HepG2 (cell line): ENCODE measurements around the gene NME2. TPM values are rescaled to one million over a fixed set of nuclear protein-coding genes. Genes with fewer than 3 reads are reported as not detected.

ENCODE experiments used
- GLI4 ChIP-seq: sonication (generic); formaldehyde crosslinking; IDR thresholded peaks from 2 replicates; pipeline ENCODE4 v1.5.1; 2020; ENCODE audit warnings: missing genetic modification reagents, mild to moderate bottlenecking, moderate library complexity, borderline replicate concordance
- HDAC6 ChIP-seq: fragments of 200-600 bp; sonication (generic); IDR thresholded peaks from 2 replicates; pipeline ENCODE4 v1.7.0; 2017; ENCODE audit warnings: mild to moderate bottlenecking, antibody characterized with exemption, low read length, low read depth
- ISX ChIP-seq: sonication (generic); formaldehyde crosslinking; conservative IDR thresholded peaks from 2 replicates; pipeline ENCODE4 v1.5.0; 2020; ENCODE audit warnings: missing genetic modification reagents
- MYC ChIP-seq: sonication (generic); formaldehyde crosslinking; IDR thresholded peaks from 2 replicates; pipeline ENCODE4 v1.9.0; 2021; ENCODE audit warnings: missing genetic modification reagents, borderline replicate concordance
- NCOA5 ChIP-seq: sonication (generic); formaldehyde crosslinking; IDR thresholded peaks from 2 replicates; pipeline ENCODE4 v1.4.0; 2020; ENCODE audit warnings: missing genetic modification reagents
- NFE2 ChIP-seq: sonication (generic); formaldehyde crosslinking; IDR thresholded peaks from 2 replicates; pipeline ENCODE4 v1.4.0; 2020; ENCODE audit warnings: missing genetic modification reagents
- NR1H2 ChIP-seq: sonication (generic); formaldehyde crosslinking; IDR thresholded peaks from 2 replicates; pipeline ENCODE4 v1.8.1; 2022; ENCODE audit warnings: low read depth, missing genetic modification reagents, borderline replicate concordance
- RARG ChIP-seq: sonication (generic); formaldehyde crosslinking; IDR thresholded peaks from 2 replicates; pipeline ENCODE4 v1.4.0; 2020; ENCODE audit warnings: low read depth, mild to moderate bottlenecking, missing genetic modification reagents
- RFX3 ChIP-seq: IDR thresholded peaks from 2 replicates; pipeline ENCODE4 v1.6.1; 2016; ENCODE audit warnings: missing biosample characterization, missing genetic modification reagents
- RORA ChIP-seq: sonication (generic); formaldehyde crosslinking; IDR thresholded peaks from 2 replicates; pipeline ENCODE4 v1.5.0; 2020; ENCODE audit warnings: mild to moderate bottlenecking, missing genetic modification reagents, moderate library complexity
- ZNF10 ChIP-seq: sonication (generic); formaldehyde crosslinking; IDR thresholded peaks from 2 replicates; pipeline ENCODE4 v1.4.0; 2020; ENCODE audit warnings: mild to moderate bottlenecking, low read depth, missing genetic modification reagents, borderline replicate concordance
- ZNF121 ChIP-seq: sonication (generic); formaldehyde crosslinking; IDR thresholded peaks from 2 replicates; pipeline ENCODE4 v1.5.0; 2020; ENCODE audit warnings: mild to moderate bottlenecking, missing genetic modification reagents
- ZNF441 ChIP-seq: sonication (generic); formaldehyde crosslinking; IDR thresholded peaks from 2 replicates; pipeline ENCODE4 v1.7.0; 2021; ENCODE audit warnings: missing genetic modification reagents, borderline replicate concordance
- ZNF772 ChIP-seq: sonication (generic); formaldehyde crosslinking; IDR thresholded peaks from 2 replicates; pipeline ENCODE4 v1.5.0; 2020; ENCODE audit warnings: mild to moderate bottlenecking, missing genetic modification reagents
- ZSCAN20 ChIP-seq: sonication (generic); formaldehyde crosslinking; IDR thresholded peaks from 2 replicates; pipeline ENCODE4 v1.4.0; 2020; ENCODE audit warnings: missing genetic modification reagents, mild to moderate bottlenecking, borderline replicate concordance
- ZSCAN29 ChIP-seq: sonication (generic); formaldehyde crosslinking; conservative IDR thresholded peaks from 2 replicates; pipeline ENCODE4 v1.4.0; 2020; ENCODE audit warnings: mild to moderate bottlenecking, missing genetic modification reagents
- polyA plus RNA-seq, 8 experiments: library from polyadenylated mRNA; depleted of rRNA in 3 of 8; stranded (reverse) in 7 of 8; unstranded in 1 of 8; fragments of >200 nt; fragmentation: Illumina TruSeq in 4 of 8; extraction: Trizol in 4 of 8; gene quantifications; 2 replicates each; pipeline versions ENCODE4 v1.2.1 to v1.2.3, GENCODE V29; 2011 to 2016; ENCODE audit warnings: low read depth in 4 of 8, missing spikeins in 1 of 8, mixed read lengths in 1 of 8; ENCODE audit not compliant: insufficient read depth in 1 of 8
- total RNA-seq, 5 experiments: library from RNA; depleted of rRNA; stranded (reverse); fragments of >200 nt; fragmentation: Illumina TruSeq; extraction: Trizol; gene quantifications; 2 replicates each; pipeline ENCODE4 v1.2.3, GENCODE V29; 2016; ENCODE audit warnings: low read depth in 1 of 5
- TF ChIP-seq, protein P1 (sequence below): sonication (generic); formaldehyde crosslinking; IDR thresholded peaks from one replicate; pipeline ENCODE4 v1.5.1; 2020; ENCODE audit warnings: mild to moderate bottlenecking, missing genetic modification reagents; ENCODE audit errors: not compliant biosample characterization
- TF ChIP-seq, protein P2 (sequence below): sonication (generic); formaldehyde crosslinking; IDR thresholded peaks from 2 replicates; pipeline ENCODE4 v1.8.0; 2022; ENCODE audit warnings: missing genetic modification reagents, mild to moderate bottlenecking, inconsistent platforms, borderline replicate concordance
- TF ChIP-seq, protein P3 (sequence below): sonication (generic); formaldehyde crosslinking; IDR thresholded peaks from 2 replicates; pipeline ENCODE4 v1.4.0; 2020; ENCODE audit warnings: missing genetic modification reagents

Gene NME2
- total and polyA plus RNA-seq, 2 of the 13 experiments (the other 11 are each of a cell fraction or from before 2014, with no cell fraction given) = 790 to 1,213 TPM

DNA sequence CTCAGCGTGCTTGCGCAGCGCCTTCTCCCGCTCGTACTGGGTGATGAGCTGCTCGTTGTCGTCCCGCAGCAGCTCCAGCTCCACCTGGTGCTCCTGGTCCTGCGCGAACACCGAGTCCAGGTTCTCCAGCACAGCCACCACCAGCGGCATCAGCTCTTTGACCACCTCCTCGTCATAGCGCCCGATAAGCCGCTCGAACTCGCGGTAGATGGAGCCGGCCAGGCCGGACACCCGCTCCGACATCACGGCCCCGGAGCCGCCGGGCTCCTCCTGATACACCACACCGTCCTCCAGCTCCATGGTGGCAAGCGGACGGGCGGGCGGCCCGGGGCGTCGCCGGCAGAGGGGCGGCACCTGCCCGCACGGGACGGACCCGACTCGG lies 45.9 kb upstream of the NME2 start (continued):
- TF ChIP-seq, protein P1, sequence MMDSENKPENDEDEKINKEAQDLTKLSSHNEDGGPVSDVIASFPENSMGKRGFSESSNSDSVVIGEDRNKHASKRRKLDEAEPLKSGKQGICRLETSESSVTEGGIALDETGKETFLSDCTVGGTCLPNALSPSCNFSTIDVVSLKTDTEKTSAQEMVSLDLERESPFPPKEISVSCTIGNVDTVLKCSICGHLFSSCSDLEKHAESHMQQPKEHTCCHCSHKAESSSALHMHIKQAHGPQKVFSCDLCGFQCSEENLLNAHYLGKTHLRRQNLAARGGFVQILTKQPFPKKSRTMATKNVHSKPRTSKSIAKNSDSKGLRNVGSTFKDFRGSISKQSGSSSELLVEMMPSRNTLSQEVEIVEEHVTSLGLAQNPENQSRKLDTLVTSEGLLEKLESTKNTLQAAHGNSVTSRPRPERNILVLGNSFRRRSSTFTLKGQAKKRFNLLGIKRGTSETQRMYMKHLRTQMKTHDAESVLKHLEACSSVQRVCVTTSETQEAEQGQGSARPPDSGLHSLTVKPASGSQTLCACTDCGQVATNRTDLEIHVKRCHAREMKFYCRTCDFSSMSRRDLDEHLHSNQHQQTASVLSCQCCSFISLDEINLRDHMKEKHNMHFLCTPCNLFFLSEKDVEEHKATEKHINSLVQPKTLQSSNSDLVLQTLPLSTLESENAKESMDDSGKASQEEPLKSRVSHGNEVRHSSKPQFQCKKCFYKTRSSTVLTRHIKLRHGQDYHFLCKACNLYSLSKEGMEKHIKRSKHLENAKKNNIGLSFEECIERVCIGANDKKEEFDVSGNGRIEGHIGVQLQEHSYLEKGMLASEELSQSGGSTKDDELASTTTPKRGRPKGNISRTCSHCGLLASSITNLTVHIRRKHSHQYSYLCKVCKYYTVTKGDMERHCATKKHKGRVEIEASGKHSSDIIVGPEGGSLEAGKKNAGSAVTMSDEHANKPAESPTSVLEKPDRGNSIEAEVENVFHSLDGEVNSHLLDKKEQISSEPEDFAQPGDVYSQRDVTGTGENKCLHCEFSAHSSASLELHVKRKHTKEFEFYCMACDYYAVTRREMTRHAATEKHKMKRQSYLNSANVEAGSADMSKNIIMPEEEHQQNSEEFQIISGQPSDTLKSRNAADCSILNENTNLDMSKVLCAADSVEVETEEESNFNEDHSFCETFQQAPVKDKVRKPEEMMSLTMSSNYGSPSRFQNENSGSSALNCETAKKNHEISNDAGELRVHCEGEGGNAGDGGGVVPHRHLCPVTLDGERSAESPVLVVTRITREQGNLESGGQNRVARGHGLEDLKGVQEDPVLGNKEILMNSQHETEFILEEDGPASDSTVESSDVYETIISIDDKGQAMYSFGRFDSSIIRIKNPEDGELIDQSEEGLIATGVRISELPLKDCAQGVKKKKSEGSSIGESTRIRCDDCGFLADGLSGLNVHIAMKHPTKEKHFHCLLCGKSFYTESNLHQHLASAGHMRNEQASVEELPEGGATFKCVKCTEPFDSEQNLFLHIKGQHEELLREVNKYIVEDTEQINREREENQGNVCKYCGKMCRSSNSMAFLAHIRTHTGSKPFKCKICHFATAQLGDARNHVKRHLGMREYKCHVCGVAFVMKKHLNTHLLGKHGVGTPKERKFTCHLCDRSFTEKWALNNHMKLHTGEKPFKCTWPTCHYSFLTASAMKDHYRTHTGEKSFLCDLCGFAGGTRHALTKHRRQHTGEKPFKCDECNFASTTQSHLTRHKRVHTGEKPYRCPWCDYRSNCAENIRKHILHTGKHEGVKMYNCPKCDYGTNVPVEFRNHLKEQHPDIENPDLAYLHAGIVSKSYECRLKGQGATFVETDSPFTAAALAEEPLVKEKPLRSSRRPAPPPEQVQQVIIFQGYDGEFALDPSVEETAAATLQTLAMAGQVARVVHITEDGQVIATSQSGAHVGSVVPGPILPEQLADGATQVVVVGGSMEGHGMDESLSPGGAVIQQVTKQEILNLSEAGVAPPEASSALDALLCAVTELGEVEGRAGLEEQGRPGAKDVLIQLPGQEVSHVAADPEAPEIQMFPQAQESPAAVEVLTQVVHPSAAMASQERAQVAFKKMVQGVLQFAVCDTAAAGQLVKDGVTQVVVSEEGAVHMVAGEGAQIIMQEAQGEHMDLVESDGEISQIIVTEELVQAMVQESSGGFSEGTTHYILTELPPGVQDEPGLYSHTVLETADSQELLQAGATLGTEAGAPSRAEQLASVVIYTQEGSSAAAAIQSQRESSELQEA = no peak
- TF ChIP-seq ZNF441 (no peak), GLI4 (CRISPR knock-in tag) (peak; percentile 80; the same call in 1 of the 2 replicates), ZSCAN29 (CRISPR knock-in tag) (no peak), ISX (CRISPR knock-in tag) (no peak), ZNF121 (CRISPR knock-in tag) (no peak), NFE2 (0 out of 2 replicates have a peak, but pooled peaks have one; percentile 4), MYC (0 out of 2 replicates have a peak, but pooled peaks have one; percentile 27), HDAC6 (no peak), NR1H2 (CRISPR knock-in tag) (no peak), RFX3 (CRISPR knock-in tag) (no peak), RORA (CRISPR knock-in tag) (no peak), RARG (CRISPR knock-in tag) (no peak), NCOA5 (no peak), ZNF772 (CRISPR knock-in tag) (peak; percentile 18; the same call in 1 of the 2 replicates), ZSCAN20 (no peak), ZNF10 (no peak)
- TF ChIP-seq, protein P2, sequence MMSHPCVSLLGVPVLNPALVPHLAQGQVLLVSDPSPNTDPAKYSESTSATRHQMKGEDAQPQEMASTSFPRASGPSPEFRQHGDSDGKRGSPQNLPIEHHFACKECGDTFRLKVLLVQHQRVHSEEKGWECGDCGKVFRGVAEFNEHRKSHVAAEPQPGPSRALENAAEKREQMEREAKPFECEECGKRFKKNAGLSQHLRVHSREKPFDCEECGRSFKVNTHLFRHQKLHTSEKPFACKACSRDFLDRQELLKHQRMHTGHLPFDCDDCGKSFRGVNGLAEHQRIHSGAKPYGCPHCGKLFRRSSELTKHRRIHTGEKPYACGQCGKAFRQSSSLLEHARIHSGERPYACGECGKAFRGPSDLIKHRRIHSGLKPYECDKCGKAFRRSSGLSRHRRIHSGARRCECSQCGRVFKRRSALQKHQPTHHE (CRISPR knock-in tag) = no peak
- TF ChIP-seq, protein P3, sequence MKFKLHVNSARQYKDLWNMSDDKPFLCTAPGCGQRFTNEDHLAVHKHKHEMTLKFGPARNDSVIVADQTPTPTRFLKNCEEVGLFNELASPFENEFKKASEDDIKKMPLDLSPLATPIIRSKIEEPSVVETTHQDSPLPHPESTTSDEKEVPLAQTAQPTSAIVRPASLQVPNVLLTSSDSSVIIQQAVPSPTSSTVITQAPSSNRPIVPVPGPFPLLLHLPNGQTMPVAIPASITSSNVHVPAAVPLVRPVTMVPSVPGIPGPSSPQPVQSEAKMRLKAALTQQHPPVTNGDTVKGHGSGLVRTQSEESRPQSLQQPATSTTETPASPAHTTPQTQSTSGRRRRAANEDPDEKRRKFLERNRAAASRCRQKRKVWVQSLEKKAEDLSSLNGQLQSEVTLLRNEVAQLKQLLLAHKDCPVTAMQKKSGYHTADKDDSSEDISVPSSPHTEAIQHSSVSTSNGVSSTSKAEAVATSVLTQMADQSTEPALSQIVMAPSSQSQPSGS (CRISPR knock-in tag) = no peak
